NCI-H69 (cell line): ENCODE data around the gene ROS1.
A peak's percentile ranks its signal among the peaks of the same experiment; 100 is the strongest.
"Not testable (repeated sequence)": the region's sequence is repeated elsewhere in the genome, so short reads cannot be mapped to it uniquely, and the experiment has no call there.

Source experiments
- DNase-seq: peaks from one replicate; lab custom pipeline; 2025; lab: John Stamatoyannopoulos, UW

Gene ROS1

DNA sequence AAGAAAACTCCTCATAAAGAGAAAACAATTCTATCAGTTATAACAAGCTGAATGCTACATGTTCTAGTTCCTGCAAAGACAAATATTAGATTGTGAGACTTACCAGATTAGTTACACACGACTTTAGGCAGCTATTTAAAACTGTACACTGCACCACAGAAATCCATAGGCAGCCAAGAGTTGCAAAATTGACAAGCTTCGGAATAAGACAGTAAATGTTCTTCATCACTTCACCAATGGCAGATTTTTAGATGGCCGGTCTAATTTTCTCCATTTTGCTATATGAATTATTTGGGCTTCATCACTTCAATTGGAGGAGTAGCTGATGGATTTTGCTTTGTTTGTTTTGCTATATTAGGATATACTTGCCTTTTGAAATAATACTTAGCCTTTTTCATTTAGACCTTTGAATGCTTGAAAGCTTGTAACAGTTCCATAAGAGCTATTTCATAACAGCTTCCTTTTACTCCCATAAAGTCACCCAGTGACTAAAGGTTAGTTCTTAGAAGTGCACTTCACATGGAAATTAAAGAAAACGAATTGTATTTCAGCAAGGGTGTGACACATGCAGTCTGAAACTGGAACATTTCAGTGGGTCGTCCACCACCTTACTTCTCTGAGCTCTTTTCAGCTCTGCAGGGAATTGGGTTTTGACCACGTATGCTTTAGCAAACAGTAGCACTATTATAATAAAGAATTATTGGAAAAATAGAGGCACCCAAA, at the start of gene ROS1:
TSS of gene ROS1 (minus strand) at position 512 of the 723 bp plus-strand sequence. CDS start at position 226, 286 bp downstream.
- DNase-seq: no peak

- DNase-seq: no peak
These were observed 47.7 kb upstream of the ROS1 start for GRCh38 chr6:117473401-117473800.

DNA sequence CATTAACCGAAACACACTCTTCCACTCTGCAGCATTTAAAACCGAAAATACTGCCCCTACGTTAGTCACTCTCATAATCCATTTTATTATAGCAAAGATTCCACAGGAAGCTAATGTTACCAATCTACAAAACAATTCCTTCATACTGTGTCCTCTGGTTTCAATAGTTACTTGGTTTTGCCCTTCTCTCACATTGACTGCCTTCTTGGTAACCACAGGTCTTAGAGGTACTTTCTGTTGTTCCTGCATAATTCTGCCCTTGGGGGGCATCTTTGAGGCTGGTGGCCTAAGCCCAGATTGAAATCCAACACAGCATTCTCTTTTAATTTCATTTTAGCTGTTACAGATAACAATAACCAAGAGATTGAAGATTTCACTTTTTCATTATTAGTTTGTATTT, 46.9 kb upstream of the ROS1 start:
- no peak for DNase-seq

- no peak for DNase-seq
These were observed 44.0 kb upstream of the ROS1 start for GRCh38 chr6:117469791-117470190.

DNA sequence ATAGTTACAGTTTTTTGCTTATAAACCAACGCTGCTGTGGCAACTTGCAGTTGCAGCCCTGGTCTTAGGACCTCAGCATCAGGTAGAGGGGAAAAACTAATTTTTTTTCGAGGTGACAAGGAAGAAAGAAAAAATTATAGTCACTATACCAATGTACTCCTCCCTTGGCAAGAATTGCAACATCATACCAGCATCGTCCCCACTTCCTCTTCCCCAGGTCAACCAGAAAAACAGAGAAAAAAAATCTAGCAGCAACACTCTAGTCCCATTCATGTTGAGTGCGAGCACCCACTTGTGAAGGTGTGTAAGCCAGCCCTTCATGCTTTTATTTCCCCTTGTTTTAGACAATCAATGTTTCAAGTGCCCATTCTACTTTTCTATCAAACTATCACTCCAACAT, 43.6 kb upstream of the ROS1 start:
- no peak for DNase-seq

DNA sequence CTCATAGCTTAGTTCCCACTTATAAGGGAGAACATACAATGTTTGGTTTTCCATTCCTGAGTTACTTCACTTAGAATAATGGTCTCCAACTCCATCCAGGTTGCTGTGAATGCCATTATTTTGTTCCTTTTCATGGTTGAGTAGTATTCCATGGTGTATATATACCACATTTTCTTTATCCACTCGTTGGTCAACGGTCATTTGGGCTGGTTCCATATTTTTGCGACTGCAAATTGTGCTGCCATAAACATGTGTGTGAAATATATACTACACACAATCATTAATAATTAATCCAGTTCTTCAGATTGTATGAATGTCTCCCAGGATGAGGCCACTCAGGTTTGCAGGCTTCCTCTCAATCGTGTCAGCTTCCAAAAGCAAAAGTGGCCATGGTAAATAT, 42.8 kb upstream of the ROS1 start:
- not testable (repeated sequence) for DNase-seq

GRCh38 chr6:117467876-117468275, 42.1 kb upstream of the ROS1 start:
- DNase-seq: no peak

DNA sequence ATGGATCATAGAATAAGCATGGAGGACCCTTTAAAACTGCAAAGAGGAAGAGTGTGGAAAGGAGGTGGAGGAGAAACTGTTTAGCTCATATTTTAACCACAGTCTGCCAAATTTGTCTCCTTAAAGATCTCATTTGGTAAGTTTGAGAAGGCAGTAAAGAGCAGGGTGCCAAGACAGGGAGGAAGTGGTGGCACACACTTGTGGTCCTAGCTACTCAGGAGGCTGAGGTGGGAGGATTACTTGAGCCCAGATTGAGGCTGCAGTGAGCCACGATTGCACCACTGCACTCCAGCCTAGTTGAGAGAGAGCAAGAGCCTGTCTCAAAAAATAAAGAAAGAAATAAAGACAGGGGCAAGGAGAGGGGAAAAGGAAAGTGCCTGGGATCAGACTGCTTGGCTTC, 39.9 kb upstream of the ROS1 start:
- DNase-seq: no peak

DNA sequence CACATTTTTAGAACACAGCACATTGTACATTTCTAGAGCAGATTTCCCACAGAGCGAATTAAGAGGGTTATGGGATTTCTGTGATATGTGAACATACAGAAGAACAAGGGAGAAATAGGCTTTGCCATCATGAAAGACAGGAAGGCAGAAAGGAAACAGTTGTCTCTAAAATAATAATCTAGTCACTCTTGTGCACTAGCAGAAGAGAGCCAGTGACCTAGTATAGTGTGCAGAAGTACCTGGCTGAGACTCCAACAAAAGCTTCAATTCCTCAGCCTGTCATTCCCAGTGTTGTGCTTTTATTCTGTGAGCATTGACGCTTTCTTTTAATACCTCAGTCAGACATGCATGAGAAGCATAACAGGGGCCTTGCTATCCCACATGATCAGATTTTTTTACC, 39.0 kb upstream of the ROS1 start:
- no peak for DNase-seq

DNA sequence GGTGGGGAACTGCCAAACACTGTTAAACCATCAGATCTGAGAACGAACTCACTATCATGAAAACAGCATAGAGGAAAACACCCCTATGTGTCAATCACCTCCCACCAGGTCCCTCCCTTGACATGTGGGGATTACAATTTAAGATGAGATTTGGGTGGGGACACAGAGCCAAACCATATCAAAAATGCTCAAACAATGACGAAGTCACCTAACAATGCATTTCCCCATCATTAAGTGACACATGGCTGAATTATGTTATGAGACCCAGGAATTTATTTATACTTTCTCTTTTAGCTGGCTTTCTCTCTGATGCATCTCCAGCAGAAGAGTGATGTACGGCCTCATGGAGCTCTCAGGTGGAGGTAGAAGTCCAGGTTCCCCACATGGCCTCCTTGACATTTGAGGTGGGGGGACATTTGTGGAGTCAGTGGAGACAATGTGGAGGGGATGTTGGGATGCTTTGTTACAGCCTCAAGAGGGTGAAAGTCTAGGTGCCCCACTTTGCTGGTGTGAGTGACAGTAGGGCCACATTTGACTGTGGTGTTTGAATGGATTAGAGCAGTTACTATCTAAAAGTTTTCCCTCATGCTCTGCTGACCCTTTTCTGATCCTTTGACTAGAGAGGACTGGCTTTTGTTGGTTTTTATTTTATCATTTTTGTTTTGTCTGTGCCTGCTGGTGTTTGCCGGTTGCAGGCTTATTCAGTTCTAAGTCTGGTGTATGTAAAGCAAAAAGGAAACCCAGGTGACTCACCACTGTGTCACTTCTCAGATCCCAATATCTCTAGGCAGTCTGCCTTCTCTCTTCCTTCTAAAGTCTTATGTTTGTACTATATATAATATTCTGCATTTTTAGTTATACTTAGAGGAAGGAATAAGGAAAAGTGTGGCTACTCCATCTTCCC, 38.3 kb upstream of the ROS1 start:
- DNase-seq: no peak

DNA sequence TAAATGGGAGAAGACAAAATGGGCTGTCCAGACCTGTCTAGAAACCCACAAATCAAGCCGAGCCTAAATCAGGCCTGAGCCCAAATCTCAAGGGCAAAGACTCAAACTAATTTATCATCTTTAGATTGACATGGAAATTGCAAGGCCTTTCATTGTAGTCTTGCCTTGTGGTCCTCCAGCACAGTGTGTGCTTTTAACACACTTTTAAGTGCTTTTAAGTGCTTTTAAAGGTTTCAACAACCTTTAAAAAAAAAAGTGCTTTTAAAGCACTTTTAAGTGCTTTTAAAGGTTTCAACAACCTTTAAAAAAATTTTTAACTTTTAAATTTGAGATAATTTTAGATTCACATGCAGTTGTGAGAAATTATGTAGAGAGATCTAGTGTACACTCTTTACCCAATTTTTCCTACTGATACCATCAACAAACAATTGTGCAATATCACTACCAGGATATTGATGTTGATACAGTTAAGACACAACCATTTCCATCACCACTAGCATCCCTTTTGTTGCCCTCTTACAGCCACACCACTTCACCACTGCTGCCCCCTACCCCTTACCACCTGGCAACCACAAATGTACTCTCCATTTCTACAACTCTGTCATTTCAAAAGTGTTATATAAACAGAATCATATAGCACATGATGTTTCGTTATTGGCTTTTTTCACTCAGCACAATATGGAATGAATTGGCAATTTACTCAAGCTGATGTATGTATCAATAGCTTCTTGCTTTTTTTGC, 33.6 kb upstream of the ROS1 start:
- no peak for DNase-seq

- no peak for DNase-seq
These were observed 31.3 kb upstream of the ROS1 start for GRCh38 chr6:117456998-117457397.

DNA sequence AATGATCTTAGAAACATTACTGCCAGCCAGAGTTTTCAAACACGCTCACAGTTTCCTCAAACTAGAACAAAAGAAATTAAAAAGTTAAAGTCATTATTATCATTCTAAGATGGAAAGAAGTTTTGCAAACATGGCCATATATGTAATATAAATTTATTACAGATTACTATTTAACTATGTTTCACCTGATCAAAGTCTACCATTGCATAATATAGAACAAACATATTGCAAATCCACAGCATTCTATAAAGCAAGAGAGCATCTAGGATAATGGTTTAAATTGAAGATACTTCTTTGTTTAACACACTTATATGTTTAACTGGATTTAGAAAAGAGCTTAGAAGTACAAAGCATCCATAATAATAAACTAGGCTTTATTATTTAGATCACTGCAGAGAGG, 30.5 kb upstream of the ROS1 start:
- DNase-seq: no peak

DNA sequence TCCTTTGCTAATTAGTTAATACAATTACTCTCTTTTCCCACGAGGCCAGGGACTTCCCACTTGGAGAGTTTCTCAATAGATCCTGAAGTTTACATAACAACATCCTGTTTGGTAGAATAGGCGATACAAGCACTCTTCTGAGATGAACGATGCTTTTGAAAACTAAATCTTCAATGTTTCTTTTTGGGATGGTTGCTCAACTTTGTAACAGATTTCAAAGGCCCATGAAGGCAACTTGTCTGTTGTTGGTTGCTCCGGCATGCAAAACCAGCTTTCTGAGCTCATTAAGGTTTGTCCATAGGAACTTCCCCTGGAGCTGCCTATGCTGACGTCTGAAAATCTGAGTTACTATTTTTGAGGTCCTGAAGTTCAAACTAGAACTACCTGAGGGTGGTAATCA, 25.9 kb upstream of the ROS1 start:
- no peak for DNase-seq

DNA sequence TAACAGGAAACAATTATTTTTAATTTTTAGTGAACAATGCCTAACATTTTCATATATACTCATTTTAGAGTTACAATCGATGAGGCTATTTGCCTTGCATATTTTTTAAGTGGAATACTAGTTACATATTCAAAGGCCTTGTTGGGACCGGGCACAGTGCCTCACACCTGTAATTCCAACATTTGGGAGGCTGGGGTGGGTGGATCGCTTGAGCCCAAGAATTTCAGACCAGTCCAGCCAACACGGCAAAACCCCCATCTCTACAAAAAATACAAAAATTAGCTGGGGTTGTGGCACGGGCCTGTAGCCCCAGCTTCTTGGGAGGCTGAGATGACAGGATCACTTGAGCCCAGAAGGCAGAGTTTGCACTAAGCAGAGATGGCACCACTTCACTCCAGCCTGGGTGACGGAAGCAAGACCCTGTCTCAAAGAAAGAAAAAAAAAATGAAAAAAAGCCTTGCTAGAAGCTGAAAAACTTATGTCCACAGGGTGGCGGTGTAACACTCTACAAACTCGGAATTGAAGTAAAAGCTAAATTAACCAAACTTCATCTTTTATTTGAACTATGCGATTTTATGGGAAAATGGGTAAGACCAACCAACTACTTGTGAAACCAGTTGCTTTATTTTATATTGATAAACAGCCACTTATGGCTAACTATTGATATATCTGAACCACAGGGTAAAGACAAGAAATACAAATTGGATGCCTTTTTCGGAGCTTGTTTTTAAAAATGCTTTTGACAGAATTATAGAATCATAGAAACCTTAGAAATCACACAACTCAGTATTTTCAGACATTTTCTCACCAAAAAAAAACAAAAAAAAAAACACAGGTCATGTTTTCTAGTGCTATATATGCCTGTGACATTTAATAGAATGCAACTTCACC, 24.1 kb upstream of the ROS1 start:
- DNase-seq: peak; percentile 60

GRCh38 chr6:117448732-117449485, 23.2 kb upstream of the ROS1 start:
- DNase-seq: no peak

- DNase-seq: no peak
These were observed 22.3 kb upstream of the ROS1 start for GRCh38 chr6:117448011-117448410.

DNA sequence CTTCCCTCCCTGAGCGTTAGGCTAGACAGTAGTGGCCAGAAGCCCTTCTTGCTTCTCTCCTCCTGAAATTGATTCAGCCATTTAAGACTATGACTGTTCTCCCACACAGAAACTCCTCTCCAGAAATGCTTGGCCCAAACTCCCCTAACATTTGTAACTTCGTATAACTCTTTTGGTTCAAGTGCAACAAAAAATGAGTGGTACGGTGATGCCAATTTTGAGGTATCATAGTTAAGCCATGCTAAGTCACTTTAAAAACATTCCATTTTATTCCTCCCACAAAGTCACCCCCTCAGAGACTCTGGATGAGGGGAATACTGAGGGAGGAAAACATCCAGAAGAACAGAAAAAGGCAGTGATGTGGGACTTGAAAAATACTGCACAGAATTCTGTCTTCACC, 21.1 kb upstream of the ROS1 start:
- DNase-seq: no peak

- no peak for DNase-seq
These were observed 18.9 kb upstream of the ROS1 start for GRCh38 chr6:117444600-117444999.

GRCh38 chr6:117442313-117442712, 16.6 kb upstream of the ROS1 start:
- not testable (repeated sequence) for DNase-seq

DNA sequence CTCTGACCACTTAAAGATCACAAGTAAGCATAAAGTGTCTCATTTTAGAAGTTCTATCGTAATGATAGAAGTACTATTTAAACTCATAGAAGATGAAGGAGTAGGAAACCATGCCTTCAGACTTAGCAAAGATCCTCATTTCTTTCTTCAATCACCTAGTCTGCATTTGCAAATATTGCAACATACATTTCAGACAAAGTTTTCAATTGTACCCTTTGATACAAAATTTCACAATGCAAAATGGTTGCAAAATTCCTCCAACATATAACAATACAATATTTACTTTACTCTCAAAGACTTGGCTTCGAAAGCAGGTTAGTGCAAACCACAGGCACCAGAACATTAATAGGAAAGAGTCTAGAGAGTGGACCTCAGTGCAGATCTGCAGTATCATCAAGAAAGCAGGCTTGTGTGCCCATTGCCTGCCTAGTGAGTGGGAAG, 16.1 kb upstream of the ROS1 start:
- no peak for DNase-seq
